ENCODE measurements around the gene METTL3.

GRCh38 chr14:21537090-21537424 is 25.9 kb upstream of the METTL3 start:
- no peak for TF ChIP-seq POLR2AphosphoS5 (IDR thresholded peaks at IDR 0.05; ENCODE audit: low read depth, low read length)
- TF ChIP-seq REST (IDR thresholded peaks at IDR 0.05; ENCODE audit: insufficient read depth in 1 of 2, low read depth in 2 of 2, low read length in 2 of 2), result no peak
- TF ChIP-seq TAF1 (IDR thresholded peaks at IDR 0.05; ENCODE audit: borderline replicate concordance, insufficient read depth, low read length), result no peak
